Activated naive CD8-positive, alpha-beta T cell treated with anti-CD3 and anti-CD28 coated beads, Interleukin-2, amount 50 U/mL, for 24 hours (primary cell): ENCODE measurements around the gene WDFY3.

ENCODE experiments used
- ATAC-seq: fragments of 150-1000 bp; cut with Tn5 transposase; one replicate; pipeline ENCODE4 v1.10.0; 2021
- DNase-seq: peaks from one replicate; pipeline ENCODE4 v3.0.0; 2021
- H3K27ac Mint-ChIP-seq: one replicate; pipeline ENCODE4 v1.8.0; 2021; ENCODE audit warnings: mild to moderate bottlenecking, mixed read lengths
- H3K27me3 Mint-ChIP-seq: one replicate; pipeline ENCODE4 v1.8.0; 2021; ENCODE audit warnings: mixed read lengths
- H3K36me3 Mint-ChIP-seq: one replicate; pipeline ENCODE4 v1.8.0; 2021; ENCODE audit warnings: low read depth, mixed read lengths
- H3K4me1 Mint-ChIP-seq: one replicate; pipeline ENCODE4 v1.8.0; 2021; ENCODE audit warnings: mixed read lengths
- H3K4me3 Mint-ChIP-seq: one replicate; pipeline ENCODE4 v1.8.0; 2021; ENCODE audit warnings: mild to moderate bottlenecking, moderate library complexity, mixed read lengths
- H3K9me3 Mint-ChIP-seq: one replicate; pipeline ENCODE4 v1.8.0; 2021; ENCODE audit warnings: mixed read lengths

The WDFY3 gene

DNA sequence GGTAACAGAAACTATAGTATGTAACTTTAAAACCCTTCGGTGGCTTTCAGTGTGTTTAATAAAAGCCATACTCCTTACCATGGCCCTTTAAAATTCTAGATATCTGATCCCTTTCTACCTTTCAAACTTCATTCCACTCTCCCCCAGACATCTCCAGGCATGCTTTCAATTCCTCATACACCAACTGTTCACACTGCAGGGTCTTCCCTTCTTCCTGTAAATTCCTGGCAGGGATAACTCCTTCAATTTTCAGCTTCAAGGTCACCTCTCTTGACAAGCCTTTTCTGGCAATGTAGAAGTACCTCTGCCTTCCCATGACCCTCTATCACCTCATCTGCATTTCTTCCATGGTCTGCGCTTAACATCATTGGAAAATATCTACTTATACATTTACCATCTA lies 60.8 kb downstream of the WDFY3 start:
- no peak for DNase-seq
- Mint-ChIP-seq H3K4me1 (no peaks in the 10 kb centered on the region), H3K27ac (no peak overlapping the region)

DNA sequence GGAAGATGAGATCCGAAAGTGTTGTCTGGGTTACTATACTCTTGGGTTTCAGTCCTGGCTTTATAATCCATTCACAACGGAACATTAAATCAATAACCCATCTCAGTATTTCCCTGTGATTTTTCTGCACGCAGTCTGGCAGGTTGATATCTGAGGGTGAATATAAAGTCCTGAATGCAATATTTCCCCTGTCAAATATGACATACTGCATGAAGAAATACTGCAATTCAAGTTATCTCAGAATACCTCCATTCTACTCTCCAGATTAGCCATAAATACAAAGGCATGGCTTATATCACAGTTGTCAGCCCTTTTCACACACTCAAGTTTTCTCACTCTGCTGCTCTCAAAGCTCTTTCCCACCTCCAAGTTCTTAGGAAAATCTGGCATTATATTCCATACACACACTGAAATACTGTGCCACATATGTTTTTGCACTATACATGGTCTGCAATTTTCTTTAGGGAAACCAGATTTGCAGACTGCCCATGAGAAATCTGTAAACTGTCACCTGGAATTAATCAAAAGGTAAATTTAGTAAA lies 64.7 kb downstream of the WDFY3 start:
- no peak for ATAC-seq
- H3K4me3 Mint-ChIP-seq: no peak overlapping the region
- H3K36me3 Mint-ChIP-seq: no peaks in the 10 kb centered on the region
- H3K27me3 Mint-ChIP-seq: no peaks in the 10 kb centered on the region
- H3K4me1 Mint-ChIP-seq: no peaks in the 10 kb centered on the region
- H3K9me3 Mint-ChIP-seq: peaks cover 3% of the 10 kb centered on the region
- H3K27ac Mint-ChIP-seq: no peak overlapping the region
- DNase-seq: no peak

More for the DNA sequence above, 60.8 kb downstream of the WDFY3 start:
- Mint-ChIP-seq H3K4me3 (no peak overlapping the region), H3K9me3 (peaks cover 3% of the 10 kb centered on the region), H3K36me3 (no peaks in the 10 kb centered on the region), H3K27me3 (no peaks in the 10 kb centered on the region)
- no peak for ATAC-seq

DNA sequence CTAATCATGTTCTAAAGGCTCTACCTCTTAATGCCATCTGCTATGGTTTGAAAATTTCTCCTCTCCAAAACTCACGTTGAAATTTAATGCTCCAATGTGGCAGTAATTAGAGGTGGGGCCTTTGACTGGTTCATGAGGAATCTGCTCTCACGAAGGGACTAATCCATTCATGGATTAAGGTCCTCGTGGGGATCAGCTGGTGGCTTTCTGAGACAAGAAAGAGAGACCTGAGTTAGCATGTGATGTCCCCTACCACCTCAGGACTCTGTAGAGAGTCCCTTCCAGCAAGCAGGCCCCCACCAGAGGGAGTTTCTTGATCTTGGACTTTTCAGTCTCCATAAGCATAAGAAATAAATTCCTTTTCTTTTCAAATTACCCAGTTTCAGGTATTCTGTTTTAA lies 65.3 kb downstream of the WDFY3 start:
- no peaks in the 10 kb centered on the region for H3K36me3 Mint-ChIP-seq
- ATAC-seq: no peak
- H3K4me1 Mint-ChIP-seq: no peaks in the 10 kb centered on the region

DNA sequence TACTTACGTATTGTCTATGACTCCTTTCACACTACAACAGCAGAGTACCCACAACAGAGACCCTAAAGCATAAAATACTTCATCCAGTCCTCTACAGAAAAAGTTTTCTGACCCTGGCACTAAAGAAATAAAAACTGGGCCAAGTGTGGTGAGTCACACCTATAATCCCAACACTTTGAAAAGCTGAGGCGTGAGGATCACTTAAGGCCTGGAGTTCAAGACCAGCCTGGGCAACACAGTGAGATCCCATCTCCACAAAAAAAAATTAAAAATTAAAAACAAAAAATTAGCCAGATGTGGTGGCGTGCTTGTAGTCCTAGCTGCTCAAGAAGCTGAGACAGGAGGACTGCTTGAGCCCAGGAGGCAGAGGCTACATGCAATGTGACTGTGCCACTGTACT lies 66.9 kb downstream of the WDFY3 start:
- H3K4me3 Mint-ChIP-seq: no peak overlapping the region
- DNase-seq (no peak), ATAC-seq (no peak)
- H3K4me1 Mint-ChIP-seq: no peaks in the 10 kb centered on the region
- H3K27ac Mint-ChIP-seq: no peak overlapping the region
- H3K9me3 Mint-ChIP-seq: peaks cover 4% of the 10 kb centered on the region
- no peaks in the 10 kb centered on the region for H3K27me3 Mint-ChIP-seq
- H3K36me3 Mint-ChIP-seq: no peaks in the 10 kb centered on the region

More for the DNA sequence above, 65.3 kb downstream of the WDFY3 start:
- Mint-ChIP-seq H3K27me3 (no peaks in the 10 kb centered on the region), H3K4me3 (no peak overlapping the region), H3K27ac (no peak overlapping the region), H3K9me3 (peaks cover 3% of the 10 kb centered on the region)
- no peak for DNase-seq

DNA sequence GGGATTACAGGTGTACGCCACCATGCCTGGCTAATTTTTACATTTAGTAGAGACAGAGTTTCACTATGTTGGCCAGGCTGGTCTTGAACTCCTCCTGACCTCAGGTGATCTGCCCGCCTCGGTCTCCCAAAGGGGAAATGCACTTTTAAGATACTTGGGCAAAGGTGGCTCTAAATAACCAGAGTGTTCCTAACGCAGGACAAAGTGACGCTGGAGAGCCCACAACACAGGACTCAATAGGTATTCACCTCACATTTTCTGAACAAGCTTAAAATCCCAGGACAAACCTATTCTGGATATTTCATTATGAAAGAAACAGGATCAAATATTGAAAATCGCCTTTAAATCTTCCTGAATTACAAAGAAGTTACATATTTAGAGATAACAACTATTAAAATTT lies 69.0 kb downstream of the WDFY3 start:
- no peak for ATAC-seq
- Mint-ChIP-seq H3K27ac (no peak overlapping the region), H3K36me3 (no peaks in the 10 kb centered on the region), H3K27me3 (no peaks in the 10 kb centered on the region), H3K9me3 (peaks cover 4% of the 10 kb centered on the region), H3K4me3 (no peak overlapping the region), H3K4me1 (no peaks in the 10 kb centered on the region)
- no peak for DNase-seq

DNA sequence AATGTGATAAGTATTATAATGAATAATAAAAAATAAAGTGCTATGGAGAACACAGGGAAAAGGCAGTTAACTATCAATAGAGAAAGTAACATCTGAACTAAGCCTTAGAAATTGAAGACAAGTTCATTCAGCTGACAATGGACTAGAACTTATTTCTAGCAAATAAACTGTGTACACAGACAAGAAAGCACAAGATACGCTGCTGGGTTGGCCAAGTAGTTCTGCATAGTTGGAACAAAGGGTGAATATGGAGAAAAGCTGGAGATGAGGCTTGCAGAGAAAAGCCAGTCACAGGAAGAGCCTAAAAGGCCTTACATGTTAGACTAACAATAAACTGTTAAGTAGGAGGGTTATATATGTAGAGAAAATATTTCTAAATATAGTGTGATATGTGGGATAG lies 71.2 kb downstream of the WDFY3 start:
- no peak for DNase-seq
- H3K4me1 Mint-ChIP-seq: no peaks in the 10 kb centered on the region
- no peaks in the 10 kb centered on the region for H3K36me3 Mint-ChIP-seq
- H3K9me3 Mint-ChIP-seq: peaks cover 4% of the 10 kb centered on the region
- no peak for ATAC-seq
- H3K4me3 Mint-ChIP-seq: no peak overlapping the region
- no peaks in the 10 kb centered on the region for H3K27me3 Mint-ChIP-seq
- H3K27ac Mint-ChIP-seq: no peak overlapping the region

DNA sequence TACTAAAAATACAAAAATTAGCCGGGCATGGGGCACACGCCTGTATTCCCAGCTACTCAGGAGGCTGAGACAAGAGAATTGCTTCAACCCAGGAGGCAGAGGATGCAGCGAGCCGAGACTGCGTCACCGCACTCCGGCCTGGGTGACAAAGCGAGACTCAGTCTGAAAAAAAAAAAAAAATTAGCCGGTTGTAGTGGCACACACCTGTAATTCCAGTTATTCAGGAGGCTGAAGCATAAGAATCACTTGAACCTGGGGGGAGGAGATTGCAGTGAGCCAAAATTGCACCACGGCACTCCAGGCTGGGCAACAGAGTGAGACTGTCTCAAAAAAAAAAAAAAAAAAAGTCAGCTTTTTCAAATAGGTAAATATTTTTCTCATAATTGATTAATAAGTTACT lies 71.9 kb downstream of the WDFY3 start:
- no peaks in the 10 kb centered on the region for H3K27me3 Mint-ChIP-seq
- H3K4me3 Mint-ChIP-seq: no peak overlapping the region
- no peak for DNase-seq
- no peak for ATAC-seq
- H3K9me3 Mint-ChIP-seq: peaks cover 4% of the 10 kb centered on the region
- no peaks in the 10 kb centered on the region for H3K36me3 Mint-ChIP-seq
- H3K27ac Mint-ChIP-seq: no peak overlapping the region
- H3K4me1 Mint-ChIP-seq: no peaks in the 10 kb centered on the region

DNA sequence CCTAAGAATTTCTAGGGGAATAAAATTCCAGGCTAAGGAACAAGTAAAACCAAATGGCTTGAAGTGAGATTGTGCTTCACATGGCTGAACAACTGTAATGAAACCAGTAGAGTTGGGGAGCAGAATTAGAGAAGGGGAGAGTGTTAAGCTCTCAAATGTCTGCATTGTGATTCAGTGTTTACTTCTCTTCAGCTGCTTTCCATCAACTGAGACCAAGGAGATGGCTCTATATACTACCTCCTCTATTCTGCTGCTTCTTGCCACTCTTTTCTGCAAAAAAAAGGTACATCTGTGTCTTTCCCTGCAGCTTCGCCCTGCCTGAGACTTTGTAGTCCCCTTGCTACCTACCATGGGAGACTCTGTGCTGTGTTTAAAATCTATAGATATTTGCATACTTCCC lies 73.5 kb downstream of the WDFY3 start:
- Mint-ChIP-seq H3K4me3 (no peak overlapping the region), H3K9me3 (peaks cover 4% of the 10 kb centered on the region), H3K27me3 (no peaks in the 10 kb centered on the region), H3K36me3 (no peaks in the 10 kb centered on the region), H3K27ac (no peak overlapping the region), H3K4me1 (no peaks in the 10 kb centered on the region)
- ATAC-seq (no peak), DNase-seq (no peak)

DNA sequence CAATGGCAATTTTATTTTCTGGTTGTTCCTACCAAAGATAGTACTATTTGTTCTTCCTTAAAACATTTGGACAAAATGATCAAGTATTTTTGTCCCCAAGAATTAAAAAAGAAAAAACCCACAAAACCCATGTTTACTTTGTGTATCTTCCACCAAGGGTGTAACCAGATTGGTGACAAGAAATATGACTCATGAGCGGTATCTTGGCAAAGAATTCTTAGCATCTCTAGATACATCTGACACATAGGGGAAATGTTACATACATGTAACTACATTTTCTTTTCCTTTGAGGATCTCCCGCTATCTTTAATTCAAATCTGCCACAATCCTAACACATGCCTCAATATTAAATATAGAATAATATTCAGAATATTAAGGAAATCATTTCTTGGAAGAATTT lies 78.7 kb downstream of the WDFY3 start:
- Mint-ChIP-seq H3K27me3 (no peaks in the 10 kb centered on the region), H3K9me3 (peaks cover 5% of the 10 kb centered on the region), H3K27ac (no peak overlapping the region), H3K36me3 (no peaks in the 10 kb centered on the region), H3K4me3 (no peak overlapping the region), H3K4me1 (no peaks in the 10 kb centered on the region)
- DNase-seq (no peak), ATAC-seq (no peak)

DNA sequence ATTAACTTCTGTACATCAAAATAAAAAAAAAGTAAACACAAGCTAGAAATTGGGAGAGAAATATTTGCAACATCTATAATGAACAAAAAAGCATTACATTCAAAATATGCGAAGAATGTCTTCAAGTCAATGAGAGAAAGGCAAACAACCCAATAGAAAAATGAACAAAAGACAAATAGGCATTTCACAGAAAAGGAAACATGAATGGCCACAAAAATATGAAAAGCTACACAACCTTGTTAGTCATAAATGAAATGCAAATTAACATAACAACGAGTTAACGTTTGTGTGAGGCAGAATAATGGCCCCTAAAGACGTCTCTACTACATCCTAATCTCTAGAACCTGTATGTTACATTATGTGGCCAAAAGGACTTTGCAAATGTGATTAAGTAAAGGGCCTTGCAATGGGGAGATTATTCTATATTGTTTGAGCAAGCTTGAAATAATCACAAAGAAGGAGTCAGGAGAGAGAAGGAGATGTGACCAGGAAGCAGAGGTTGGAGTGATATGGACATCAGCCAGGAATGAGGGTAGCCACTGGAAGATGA lies 86.8 kb downstream of the WDFY3 start:
- Mint-ChIP-seq H3K36me3 (no peaks in the 10 kb centered on the region), H3K27me3 (no peaks in the 10 kb centered on the region), H3K4me1 (no peaks in the 10 kb centered on the region), H3K27ac (no peak overlapping the region), H3K4me3 (no peak overlapping the region), H3K9me3 (no peaks in the 10 kb centered on the region)
- DNase-seq (no peak), ATAC-seq (no peak)

DNA sequence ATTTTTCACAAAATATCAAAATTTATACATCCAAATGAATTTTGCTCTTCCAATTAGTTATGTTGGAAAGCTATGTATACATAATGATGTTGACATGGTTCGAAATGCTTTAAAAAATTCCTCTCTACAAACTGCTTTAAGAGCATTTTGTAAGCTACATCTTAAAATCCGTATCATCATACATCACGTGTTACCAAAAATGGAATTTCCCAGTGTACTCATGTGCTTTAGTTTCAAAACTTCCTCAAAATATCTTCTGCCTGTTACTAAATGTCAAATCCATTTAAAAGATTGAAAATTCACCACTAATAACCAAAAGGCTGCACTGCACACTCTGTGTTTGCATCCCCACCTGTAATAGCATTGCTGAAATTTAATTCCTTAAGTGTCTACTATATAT lies 87.9 kb downstream of the WDFY3 start:
- no peaks in the 10 kb centered on the region for H3K36me3 Mint-ChIP-seq

DNA sequence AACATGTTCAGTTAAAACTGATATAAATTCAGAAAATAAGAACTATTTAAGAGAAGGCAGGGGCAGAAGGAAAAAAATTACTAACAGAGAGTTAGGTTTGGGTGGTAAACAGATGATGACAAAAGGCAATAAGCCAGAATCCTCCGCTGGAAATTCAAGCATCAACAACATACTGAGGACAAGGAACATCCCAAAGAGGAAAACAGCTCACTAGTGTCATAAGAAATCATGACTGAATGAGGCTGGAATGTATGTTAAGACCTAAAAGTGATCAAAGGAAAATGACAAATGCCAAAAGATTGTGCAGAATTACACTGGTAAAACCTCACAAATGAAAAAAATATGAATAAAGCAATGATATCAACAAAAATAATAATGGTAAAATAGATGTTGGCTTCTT lies 88.4 kb downstream of the WDFY3 start:
- H3K36me3 Mint-ChIP-seq: no peaks in the 10 kb centered on the region
- ATAC-seq (no peak), DNase-seq (no peak)
- H3K4me1 Mint-ChIP-seq: no peaks in the 10 kb centered on the region
- no peak overlapping the region for H3K4me3 Mint-ChIP-seq
- H3K9me3 Mint-ChIP-seq: no peaks in the 10 kb centered on the region
- no peaks in the 10 kb centered on the region for H3K27me3 Mint-ChIP-seq
- H3K27ac Mint-ChIP-seq: no peak overlapping the region

More for the DNA sequence above, 87.9 kb downstream of the WDFY3 start:
- Mint-ChIP-seq H3K4me3 (no peak overlapping the region), H3K27me3 (no peaks in the 10 kb centered on the region), H3K4me1 (no peaks in the 10 kb centered on the region), H3K27ac (no peak overlapping the region), H3K9me3 (no peaks in the 10 kb centered on the region)
- ATAC-seq: no peak
- no peak for DNase-seq

DNA sequence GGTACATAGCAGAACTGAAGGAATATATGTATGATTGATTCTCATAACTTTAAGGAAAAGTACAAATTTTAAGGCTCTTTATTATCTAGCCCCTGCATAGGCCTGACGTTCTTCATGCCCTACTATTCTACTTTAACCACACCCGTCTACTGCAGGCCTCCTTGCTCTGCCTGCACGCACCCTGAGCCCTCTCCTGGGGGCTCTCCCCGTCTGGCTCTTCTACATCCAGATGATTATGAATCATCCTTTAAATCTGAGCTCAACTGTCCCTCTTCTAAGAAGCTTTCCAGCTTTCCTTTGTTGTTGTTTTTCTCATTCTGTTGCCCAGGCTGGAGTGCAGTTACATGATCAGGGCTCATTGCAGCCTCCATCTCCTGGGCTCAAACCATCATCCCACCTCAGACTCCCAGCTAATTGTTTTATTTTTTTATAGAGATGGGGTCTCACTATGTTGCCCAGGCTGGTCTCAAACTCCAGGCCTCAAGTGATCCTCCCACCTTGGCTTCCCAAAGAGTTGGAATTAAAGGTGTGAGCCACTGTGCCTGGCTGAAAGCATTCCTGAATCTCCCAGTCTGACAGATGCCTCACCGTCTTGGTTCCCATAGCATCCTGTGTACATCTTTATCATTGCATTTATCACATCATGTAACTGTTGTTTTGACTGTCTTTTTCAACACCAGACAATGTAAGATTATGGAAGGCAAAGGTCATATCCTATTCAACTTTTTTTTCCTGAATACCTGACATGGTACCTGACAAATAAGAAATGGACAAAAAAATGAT lies 89.2 kb downstream of the WDFY3 start:
- H3K4me3 Mint-ChIP-seq: no peak overlapping the region
- DNase-seq: no peak
- H3K9me3 Mint-ChIP-seq: no peaks in the 10 kb centered on the region
- ATAC-seq: no peak
- H3K4me1 Mint-ChIP-seq: no peaks in the 10 kb centered on the region
- H3K36me3 Mint-ChIP-seq: no peaks in the 10 kb centered on the region
- H3K27ac Mint-ChIP-seq: no peak overlapping the region
- H3K27me3 Mint-ChIP-seq: no peaks in the 10 kb centered on the region

DNA sequence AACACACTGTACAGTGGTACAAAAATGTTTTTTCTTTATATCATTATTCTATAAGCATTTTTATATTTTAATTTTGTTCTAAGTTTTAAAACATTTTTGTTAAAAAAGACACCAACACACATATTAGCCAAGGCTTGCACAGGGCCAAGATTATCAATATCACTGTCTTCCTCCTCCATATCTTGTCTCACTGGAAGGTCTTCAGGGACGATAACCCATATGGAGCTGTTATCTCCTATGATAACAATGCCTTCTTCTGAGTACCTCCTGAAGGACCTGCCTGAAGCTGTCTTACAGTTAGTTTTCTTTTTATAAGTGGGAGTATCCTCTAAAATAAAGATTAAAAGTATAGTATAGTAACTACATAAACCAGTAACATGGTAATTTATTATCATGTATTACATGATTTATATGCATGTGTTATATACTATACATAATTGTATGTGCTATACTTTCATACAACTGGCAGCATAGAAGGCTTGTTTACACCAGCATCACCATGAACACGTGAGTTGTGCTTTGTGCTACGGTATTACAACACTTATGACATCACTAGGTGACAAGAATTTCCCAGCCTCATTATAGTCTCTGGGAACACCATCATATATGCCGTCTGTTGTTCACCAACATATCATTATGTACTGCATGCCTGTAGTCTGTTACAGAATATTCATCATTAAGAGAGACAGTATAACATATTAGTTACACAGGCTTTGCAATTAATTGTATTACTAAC lies 90.7 kb downstream of the WDFY3 start:
- H3K4me1 Mint-ChIP-seq: no peaks in the 10 kb centered on the region

DNA sequence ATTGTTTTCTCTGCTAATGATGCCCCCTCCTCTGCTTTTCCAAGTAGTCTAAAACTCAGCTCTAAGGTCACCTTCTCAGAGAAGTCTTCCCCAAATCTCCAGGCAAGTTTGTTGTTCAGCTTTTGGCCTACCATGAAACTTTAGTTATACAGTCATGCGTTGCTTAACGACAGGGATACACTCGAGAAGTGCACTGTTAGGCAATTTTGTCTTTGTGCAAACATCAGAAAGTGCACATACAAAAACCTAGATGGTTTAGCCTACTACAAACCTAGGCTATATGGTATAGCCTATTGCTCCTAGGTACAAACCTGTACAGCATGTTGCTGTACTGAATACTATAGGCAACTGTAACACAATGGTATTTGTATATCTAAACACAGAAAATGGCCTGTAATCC lies 91.9 kb downstream of the WDFY3 start:
- ATAC-seq: no peak
- H3K36me3 Mint-ChIP-seq: no peaks in the 10 kb centered on the region
- H3K27me3 Mint-ChIP-seq: no peaks in the 10 kb centered on the region
- H3K4me3 Mint-ChIP-seq: no peak overlapping the region
- no peak for DNase-seq
- H3K27ac Mint-ChIP-seq: no peak overlapping the region
- H3K9me3 Mint-ChIP-seq: no peaks in the 10 kb centered on the region
- H3K4me1 Mint-ChIP-seq: no peaks in the 10 kb centered on the region

More for the DNA sequence above, 90.7 kb downstream of the WDFY3 start:
- no peak for ATAC-seq
- no peak for DNase-seq
- Mint-ChIP-seq H3K36me3 (no peaks in the 10 kb centered on the region), H3K4me3 (no peak overlapping the region), H3K27me3 (no peaks in the 10 kb centered on the region), H3K27ac (no peak overlapping the region), H3K9me3 (no peaks in the 10 kb centered on the region)
